Non-pigmented ciliary epithelial cell (primary cell): ENCODE results near the gene PALLD.
A peak's percentile ranks its signal among the peaks of the same experiment; 100 is the strongest.
"Not testable (repeated sequence)": the region's sequence is repeated elsewhere in the genome, so short reads cannot be mapped to it uniquely, and the experiment has no call there.

Source experiments
- DNase-seq: peaks from one replicate; pipeline ENCODE4 v3.0.0-alpha.2; 2010; ENCODE audit warnings: low read depth

PALLD gene

GRCh38 chr4:168796362-168797106 is 299.7 kb downstream of the PALLD start:
- peak; percentile 78 for DNase-seq

DNA sequence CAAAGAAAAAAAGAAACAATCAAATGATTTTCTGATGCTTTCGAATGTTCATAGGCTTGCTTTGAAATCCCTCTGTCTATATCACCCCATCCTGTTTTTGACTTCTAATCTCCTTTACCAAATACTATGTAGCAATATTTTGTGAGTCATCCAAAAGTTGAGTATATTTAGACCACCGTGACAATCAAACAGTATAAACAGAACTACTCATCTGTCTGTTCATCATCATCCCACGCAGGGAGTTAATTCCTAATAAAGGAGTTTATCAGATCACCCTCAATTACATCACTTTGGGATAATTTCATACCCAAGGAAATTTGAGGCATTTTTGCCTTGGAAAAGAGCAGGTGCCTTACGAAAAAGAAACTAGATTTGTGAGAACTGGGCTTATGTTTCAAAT is 300.3 kb downstream of the PALLD start:
- DNase-seq: peak; percentile 81

DNA sequence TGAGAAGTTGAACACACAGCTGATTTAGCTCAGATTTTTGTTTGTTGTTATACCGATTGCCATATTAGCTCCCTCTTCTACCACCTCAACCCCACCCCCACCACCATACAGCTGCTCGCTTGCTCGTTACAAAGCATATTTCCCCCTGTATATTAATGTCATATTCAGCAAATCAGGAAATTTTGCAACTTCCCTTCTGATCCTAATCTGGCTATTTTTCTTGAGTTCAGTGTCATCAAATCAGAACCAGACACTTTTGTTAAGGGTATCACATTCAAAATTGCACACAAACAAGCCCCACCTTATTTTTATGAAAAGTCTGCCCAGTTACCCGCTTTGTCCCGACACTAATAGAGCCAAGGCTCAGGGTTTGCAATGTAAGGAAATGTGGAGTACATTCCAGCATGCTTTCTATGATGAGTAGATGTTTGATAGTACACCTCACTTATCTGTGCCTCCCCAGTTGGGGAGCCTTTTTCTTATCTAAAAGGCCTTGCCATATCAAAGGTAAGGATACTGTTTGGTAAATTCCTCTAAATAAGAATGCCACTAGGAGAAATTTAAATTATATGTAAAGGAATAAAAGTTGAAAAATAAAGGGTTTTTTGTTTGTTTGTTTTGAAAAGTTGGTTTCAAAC is 301.0 kb downstream of the PALLD start:
- no peak for DNase-seq

DNA sequence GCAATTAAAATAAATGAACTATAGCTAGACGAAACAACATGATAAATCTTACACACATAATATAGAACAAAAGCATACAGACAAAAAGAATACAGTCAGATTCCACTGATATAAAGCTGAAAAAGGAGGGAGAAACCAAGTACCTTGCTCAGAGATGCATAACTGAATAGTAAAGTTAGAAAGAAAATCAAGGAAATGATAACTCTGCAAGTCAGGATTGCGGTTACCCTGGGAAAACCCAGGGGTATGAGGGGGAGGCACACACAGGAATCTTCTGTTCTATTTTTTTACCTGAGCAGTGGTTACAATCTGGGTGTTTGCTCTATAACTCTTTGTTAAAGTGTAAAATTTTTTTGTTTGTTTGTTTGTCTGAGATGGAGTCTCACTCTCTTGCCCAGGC is 304.1 kb downstream of the PALLD start:
- no peak for DNase-seq

GRCh38 chr4:168802222-168802621 is 305.4 kb downstream of the PALLD start:
- no peak for DNase-seq

- not testable (repeated sequence) for DNase-seq
These were observed 306.2 kb downstream of the PALLD start for GRCh38 chr4:168803052-168803451.

GRCh38 chr4:168803732-168804131 is 306.9 kb downstream of the PALLD start:
- no peak for DNase-seq

GRCh38 chr4:168804146-168804545 is 307.3 kb downstream of the PALLD start:
- no peak for DNase-seq

DNA sequence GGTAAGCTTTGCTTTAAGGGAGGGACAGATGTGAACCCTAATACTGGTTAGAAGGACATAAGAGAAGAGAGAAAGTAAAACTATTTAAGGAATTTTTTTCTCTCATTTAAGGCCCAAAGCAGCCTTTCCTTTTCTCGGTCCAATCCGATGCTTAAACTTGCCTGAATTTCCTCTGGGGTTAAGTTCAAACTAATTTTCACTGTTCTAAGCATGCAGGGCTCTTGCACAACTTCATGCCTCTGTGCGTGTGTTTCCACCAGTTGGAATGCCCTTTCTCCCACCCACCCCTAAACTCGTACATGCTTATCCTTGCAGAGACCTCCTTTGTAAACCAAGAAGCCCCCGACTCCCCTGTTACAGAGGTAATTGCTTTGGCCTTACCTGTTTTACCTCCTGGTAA is 308.5 kb downstream of the PALLD start:
- no peak for DNase-seq

- not testable (repeated sequence) for DNase-seq
These were observed 309.4 kb downstream of the PALLD start for GRCh38 chr4:168806247-168806646.

- DNase-seq: no peak
These were observed 314.4 kb downstream of the PALLD start for GRCh38 chr4:168811207-168811606.

GRCh38 chr4:168811786-168812651 is 315.2 kb downstream of the PALLD start:
- DNase-seq: no peak

GRCh38 chr4:168812806-168813205 is 316.0 kb downstream of the PALLD start:
- no peak for DNase-seq

DNA sequence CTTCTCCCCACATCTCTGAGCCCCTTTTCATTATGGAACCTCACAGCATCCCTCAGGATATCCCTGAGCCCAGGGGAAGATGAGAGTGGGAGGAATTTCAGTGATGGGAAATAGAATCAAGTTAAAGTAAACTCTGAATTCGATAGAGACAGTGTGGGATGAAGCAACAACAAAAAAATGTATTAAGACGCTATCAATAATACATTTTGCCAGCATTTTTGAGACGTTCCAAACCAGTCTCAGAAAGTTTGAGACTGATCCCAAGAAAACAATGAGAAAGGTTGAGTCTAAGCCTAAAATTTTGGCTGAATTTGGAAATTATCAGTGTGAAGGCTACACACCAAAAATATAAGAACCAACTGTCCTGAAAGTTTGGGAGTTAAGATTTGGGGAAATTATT is 317.0 kb downstream of the PALLD start:
- no peak for DNase-seq

GRCh38 chr4:168815379-168816345 is 318.8 kb downstream of the PALLD start:
- no peak for DNase-seq

DNA sequence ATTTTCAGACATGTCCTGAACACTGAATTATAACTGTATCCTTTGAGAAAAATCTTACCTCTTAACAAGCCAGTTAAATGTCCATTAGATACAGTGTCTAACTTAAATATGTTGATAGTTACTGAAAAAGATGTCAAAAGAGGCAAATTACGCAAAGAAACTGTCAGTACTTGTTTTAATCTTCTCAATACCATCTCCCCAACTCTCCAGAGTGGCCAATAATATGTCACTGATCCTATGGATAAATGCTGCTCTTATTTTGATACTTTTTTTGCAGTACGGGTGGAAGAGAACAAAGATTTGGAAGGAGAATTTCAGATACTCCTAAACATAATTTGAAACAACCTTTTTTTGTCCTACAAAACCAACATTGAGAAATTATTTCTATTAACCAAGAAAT is 320.5 kb downstream of the PALLD start:
- DNase-seq: no peak

GRCh38 chr4:168822481-168822880 is 325.6 kb downstream of the PALLD start:
- no peak for DNase-seq

DNA sequence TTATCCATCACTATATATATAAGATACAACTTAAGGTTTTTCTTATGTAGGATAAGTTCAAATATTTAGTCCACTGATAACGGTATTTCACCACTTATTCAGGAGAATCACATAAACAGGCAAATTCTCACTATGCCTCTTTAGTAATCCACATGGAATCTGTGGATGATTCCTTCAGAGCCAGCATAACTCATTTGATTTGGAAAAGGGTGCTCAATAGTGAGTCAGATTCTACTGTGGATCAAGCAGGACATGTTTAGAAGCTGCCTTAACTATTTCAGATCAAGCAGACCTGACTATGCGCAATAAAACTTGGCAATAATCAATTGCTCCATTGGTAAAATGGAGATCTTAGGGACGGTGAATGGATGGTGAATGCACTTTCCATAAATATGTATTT is 329.1 kb downstream of the PALLD start:
- DNase-seq: no peak

DNA sequence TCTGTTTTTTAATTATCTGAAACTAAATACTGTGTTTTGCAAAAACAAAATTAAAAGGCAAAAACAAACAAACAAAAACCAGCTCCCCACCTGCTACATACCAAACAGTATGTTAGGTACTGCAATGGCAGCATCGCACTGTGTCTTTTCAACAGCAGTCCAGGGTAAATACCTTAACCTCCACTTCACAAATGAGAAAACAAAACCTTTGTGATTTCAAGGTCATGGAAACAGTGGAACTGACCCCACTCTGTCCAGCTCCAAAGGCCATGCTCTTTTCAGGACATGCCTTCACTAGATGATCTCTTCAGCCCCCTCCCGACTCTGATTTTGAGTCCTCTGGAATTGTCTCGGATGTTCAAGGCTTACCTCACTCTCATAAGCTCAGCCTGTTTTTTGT is 329.8 kb downstream of the PALLD start:
- DNase-seq: no peak

DNA sequence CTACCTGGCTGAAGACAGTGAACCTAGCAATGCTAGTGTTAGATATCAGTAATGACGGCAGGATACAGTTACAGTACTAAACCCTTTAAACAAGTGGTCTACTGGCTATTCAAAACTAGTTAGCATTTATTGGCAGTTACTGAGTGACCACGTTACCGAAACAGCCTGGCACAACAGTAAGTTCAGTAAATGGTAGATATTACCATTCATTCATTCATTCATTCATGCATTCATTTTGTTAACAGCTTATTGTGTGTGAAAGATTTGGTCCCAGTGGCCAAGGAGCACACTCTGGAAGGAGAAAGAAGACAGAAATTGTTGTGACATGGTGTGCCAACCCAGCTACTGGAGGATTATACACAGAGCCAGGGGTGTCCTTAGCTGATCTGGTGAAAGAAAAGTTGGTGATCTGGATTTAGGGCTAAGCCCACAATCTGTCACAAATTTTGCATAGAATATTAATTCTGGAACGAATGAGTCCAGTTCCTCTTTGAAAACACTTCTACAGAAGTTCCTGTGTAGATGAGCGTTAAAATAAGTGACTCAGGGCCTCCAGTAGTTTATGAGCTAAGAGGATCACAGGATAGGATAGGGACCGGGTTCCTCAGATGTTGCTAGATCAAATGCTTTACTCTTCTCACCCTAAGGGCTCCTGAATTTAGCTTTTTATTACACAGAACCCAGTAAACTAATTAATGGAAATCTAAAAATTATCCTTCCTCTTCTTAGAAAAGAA is 334.1 kb downstream of the PALLD start:
- DNase-seq: no peak

- no peak for DNase-seq
These were observed 334.7 kb downstream of the PALLD start for GRCh38 chr4:168831585-168831918.
